Measurements from ENCODE around the gene ADRB1.

DNA sequence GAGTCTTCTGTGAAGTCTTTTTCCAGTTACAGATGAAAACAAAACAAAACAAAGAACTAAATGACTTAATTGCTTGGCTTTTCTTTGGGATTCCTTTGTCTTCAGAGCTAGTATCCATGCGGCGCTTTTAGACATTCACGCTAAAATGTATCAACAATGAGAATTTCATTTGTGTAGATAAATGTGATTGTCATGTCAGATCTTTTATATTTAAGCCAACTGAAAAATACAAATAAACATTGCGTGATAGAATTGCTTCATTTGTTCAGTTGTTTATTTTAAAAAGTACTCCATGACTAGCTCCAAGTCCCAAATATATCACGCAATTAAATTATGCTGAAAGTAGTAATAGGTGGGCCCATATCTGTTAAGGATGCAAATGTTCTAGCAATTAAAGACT is 7.9 kb upstream of the ADRB1 start:
- TF ChIP-seq YY1 (IDR thresholded peaks at IDR 0.05; ENCODE audit: insufficient read depth, insufficient read length) (no peak), SUZ12 (IDR thresholded peaks at IDR 0.05; ENCODE audit: extremely low read depth, insufficient read depth, insufficient read length) (no peak), ZNF274 (IDR thresholded peaks at IDR 0.05; ENCODE audit: low read depth, low read length) (no peak)

Measured in NT2/D1 (cell line).